ENCODE results near the gene RAB3B. TPM values are rescaled to one million over a fixed set of nuclear protein-coding genes. Genes with fewer than 3 reads are reported as not detected.

RAB3B gene
- total RNA-seq: 1 to 10 TPM; 3.5 to 5.6 (median 3.6) TPM
- long read RNA-seq, donor 1, full-length matches to known transcripts: 4 of 5 reads
- long read RNA-seq, donor 1, partial matches to known transcripts: 0 of 5 reads
- long read RNA-seq, donor 1, other reads (novel, unspliced or antisense): 1 of 5 reads
- long read RNA-seq, donor 2, full-length matches to known transcripts: 1 of 3 reads
- long read RNA-seq, donor 2, partial matches to known transcripts: 1 of 3 reads
- long read RNA-seq, donor 2, other reads (novel, unspliced or antisense): 1 of 3 reads

GRCh38 chr1:51990478-51990965 is at the start of gene RAB3B:
RAB3B (minus strand) TSS chr1:51990700; CDS start chr1:51977117, 13,583 bp downstream.
- Histone ChIP-seq H3K4me3 (peak within 1 kb of the TSS; percentile 4), H3K9me3 (no peaks in the 10 kb centered on the region), H3K4me1 (ENCODE audit: low read depth) (no peaks in the 10 kb centered on the region), H3K36me3 (ENCODE audit: low read depth) (no peaks in the 10 kb centered on the region)
- ATAC-seq: peak; percentile 96
- peak; percentile 78 to 85 (median 84) for DNase-seq
- intact Hi-C loops (cut with DNase I, micrococcal nuclease): no loop called here
- no peak for TF ChIP-seq CTCF (IDR thresholded peaks at IDR 0.05)

GRCh38 chr1:52037909-52038308 is 47.4 kb upstream of the RAB3B start:
- Histone ChIP-seq H3K4me1 (ENCODE audit: low read depth) (peaks cover 4% of the 10 kb centered on the region), H3K9me3 (no peaks in the 10 kb centered on the region), H3K36me3 (ENCODE audit: low read depth) (no peaks in the 10 kb centered on the region), H3K4me3 (no peak overlapping the region)
- intact Hi-C loops (cut with DNase I, micrococcal nuclease): no loop called here
- TF ChIP-seq CTCF (IDR thresholded peaks at IDR 0.05): no peak
- DNase-seq: no peak
- ATAC-seq: no peak

GRCh38 chr1:52037402-52037814 is 46.9 kb upstream of the RAB3B start:
- ATAC-seq: peak; percentile 46
- H3K9me3 ChIP-seq: no peaks in the 10 kb centered on the region
- TF ChIP-seq CTCF (IDR thresholded peaks at IDR 0.05): no peak
- no peak overlapping the region for H3K4me3 ChIP-seq
- DNase-seq: peak in 1 of 3 donors; percentile 35
- intact Hi-C loops (cut with DNase I, micrococcal nuclease): no loop called here
- peaks cover 7% of the 10 kb centered on the region for H3K4me1 ChIP-seq (ENCODE audit: low read depth)
- no peaks in the 10 kb centered on the region for H3K36me3 ChIP-seq (ENCODE audit: low read depth)

GRCh38 chr1:52034050-52034384 is 43.5 kb upstream of the RAB3B start:
- no peak for ATAC-seq

GRCh38 chr1:52033190-52034049 is 42.9 kb upstream of the RAB3B start, which contains the start of gene KTI12:
KTI12 (minus strand) TSS chr1:52033810; CDS start chr1:52033761, 49 bp downstream.
- Histone ChIP-seq H3K36me3 (ENCODE audit: low read depth) (no peaks in the 10 kb centered on the region), H3K4me1 (ENCODE audit: low read depth) (peaks cover 34% of the 10 kb centered on the region), H3K9me3 (no peaks in the 10 kb centered on the region), H3K4me3 (peak within 1 kb of the TSS; percentile 67)
- no peak for TF ChIP-seq CTCF (IDR thresholded peaks at IDR 0.05)
- intact Hi-C loops (cut with DNase I, micrococcal nuclease): no loop called here
- ATAC-seq: peak; percentile 92
- peak; percentile 88 to 92 (median 90) for DNase-seq

More at GRCh38 chr1:52034050-52034384, 43.5 kb upstream of the RAB3B start:
- DNase-seq: no peak
- intact Hi-C loops (cut with DNase I, micrococcal nuclease): no loop called here
- H3K4me1 ChIP-seq (ENCODE audit: low read depth): peaks cover 28% of the 10 kb centered on the region
- H3K4me3 ChIP-seq: no peak overlapping the region
- no peaks in the 10 kb centered on the region for H3K9me3 ChIP-seq
- H3K36me3 ChIP-seq (ENCODE audit: low read depth): no peaks in the 10 kb centered on the region
- TF ChIP-seq CTCF (IDR thresholded peaks at IDR 0.05): no peak
